Testis (tissue), 2 donors: ENCODE data around the gene NUTF2.

Source experiments
- CTCF ChIP-seq, 3 experiments: fragments of 450-650 bp in 2 of 3; fragments of 200-600 bp in 1 of 3; sonication (generic) in 1 of 3; IDR thresholded peaks; one replicate each; pipeline ENCODE4 v1.5.1; 2016 to 2019; ENCODE audit warnings: antibody characterized with exemption in 3 of 3, mild to moderate bottlenecking in 2 of 3, moderate library complexity in 1 of 3
- POLR2A ChIP-seq: fragments of 450-650 bp; IDR thresholded peaks from one replicate; pipeline ENCODE4 v1.6.1; 2017; ENCODE audit warnings: antibody characterized with exemption, mild to moderate bottlenecking, moderate library complexity

- TF ChIP-seq CTCF (IDR thresholded peaks at IDR 0.05) (no peak), POLR2A (no peak)
Observed at GRCh38 chr16:67917852-67918236, 71.1 kb downstream of the NUTF2 start.
